KMS-11 (cell line): ENCODE data around the gene SLC12A2.

Source experiments
- H2AFZ ChIP-seq: fragments of 200-600 bp; sonication (generic); 2 replicates; pipeline ENCODE4 v1.6.1; 2016; ENCODE audit warnings: antibody characterized with exemption, mixed run types, low read depth
- H3K27ac ChIP-seq: fragments of 200-600 bp; sonication (generic); 2 replicates; pipeline ENCODE4 v1.6.1; 2016; ENCODE audit warnings: mild to moderate bottlenecking, mixed run types
- H3K27me3 ChIP-seq: fragments of 200-600 bp; sonication (generic); 2 replicates; pipeline ENCODE4 v1.6.1; 2017; ENCODE audit warnings: mild to moderate bottlenecking, low read depth, mixed run types, moderate library complexity; ENCODE audit not compliant: insufficient read depth
- H3K36me3 ChIP-seq: fragments of 200-600 bp; sonication (generic); 2 replicates; pipeline ENCODE4 v1.6.1; 2017; ENCODE audit warnings: mild to moderate bottlenecking, mixed run types; ENCODE audit not compliant: insufficient read depth
- H3K4me1 ChIP-seq: fragments of 200-600 bp; sonication (generic); 2 replicates; pipeline ENCODE4 v1.6.1; 2016; ENCODE audit warnings: mild to moderate bottlenecking, low read depth, mixed run types; ENCODE audit not compliant: poor library complexity, severe bottlenecking
- H3K4me2 ChIP-seq: fragments of 200-600 bp; sonication (generic); 2 replicates; pipeline ENCODE4 v1.7.0; 2016; ENCODE audit warnings: mild to moderate bottlenecking, mixed run types
- H3K4me3 ChIP-seq: fragments of 200-600 bp; sonication (generic); IDR thresholded peaks from 2 replicates; pipeline ENCODE4 v1.6.1; 2017; ENCODE audit warnings: low read depth, low read length, mixed read lengths; ENCODE audit not compliant: insufficient read depth
- H3K79me2 ChIP-seq: fragments of 200-600 bp; sonication (generic); 2 replicates; pipeline ENCODE4 v1.6.1; 2016; ENCODE audit warnings: low read depth, mixed run types; ENCODE audit not compliant: insufficient read depth
- H3K9ac ChIP-seq: fragments of 200-600 bp; sonication (generic); 2 replicates; pipeline ENCODE4 v1.6.1; 2016; ENCODE audit warnings: mild to moderate bottlenecking, mixed run types
- H4K20me1 ChIP-seq: fragments of 200-600 bp; sonication (generic); 2 replicates; pipeline ENCODE4 v1.6.1; 2016; ENCODE audit warnings: mild to moderate bottlenecking, mixed run types; ENCODE audit not compliant: insufficient read depth
- CTCF ChIP-seq: fragments of 200-600 bp; sonication (generic); conservative IDR thresholded peaks from 2 replicates; pipeline ENCODE4 v1.6.1; 2017; ENCODE audit warnings: low read depth, mild to moderate bottlenecking, antibody characterized with exemption, low read length, moderate library complexity, mixed read lengths

The SLC12A2 gene

GRCh38 chr5:128197896-128198522 is 114.4 kb downstream of the SLC12A2 start:
- no peaks in the 10 kb centered on the region for H3K79me2 ChIP-seq
- no peaks in the 10 kb centered on the region for H3K27me3 ChIP-seq
- H3K27ac ChIP-seq, result no peak overlapping the region
- H3K4me1 ChIP-seq, result no peaks in the 10 kb centered on the region
- H3K36me3 ChIP-seq, result no peaks in the 10 kb centered on the region
- H2AFZ ChIP-seq, result no peak overlapping the region
- no peaks in the 10 kb centered on the region for H4K20me1 ChIP-seq
- H3K9ac ChIP-seq, result no peak overlapping the region
- no peak for TF ChIP-seq CTCF
- H3K4me3 ChIP-seq, result no peak overlapping the region
- H3K4me2 ChIP-seq, result no peak overlapping the region

GRCh38 chr5:128199104-128199503 is 115.5 kb downstream of the SLC12A2 start:
- no peaks in the 10 kb centered on the region for H3K79me2 ChIP-seq
- no peak overlapping the region for H3K4me2 ChIP-seq
- H3K27ac ChIP-seq, result no peak overlapping the region
- no peaks in the 10 kb centered on the region for H4K20me1 ChIP-seq
- no peak overlapping the region for H3K4me3 ChIP-seq
- H2AFZ ChIP-seq, result no peak overlapping the region
- no peak overlapping the region for H3K9ac ChIP-seq
- H3K4me1 ChIP-seq, result no peaks in the 10 kb centered on the region
- H3K27me3 ChIP-seq, result no peaks in the 10 kb centered on the region
- no peak for TF ChIP-seq CTCF
- no peaks in the 10 kb centered on the region for H3K36me3 ChIP-seq

- H3K4me3 ChIP-seq, result no peak overlapping the region
- H3K4me2 ChIP-seq, result no peak overlapping the region
- no peak overlapping the region for H2AFZ ChIP-seq
- no peaks in the 10 kb centered on the region for H3K27me3 ChIP-seq
- H3K9ac ChIP-seq, result no peak overlapping the region
- no peaks in the 10 kb centered on the region for H4K20me1 ChIP-seq
- H3K36me3 ChIP-seq, result no peaks in the 10 kb centered on the region
- no peaks in the 10 kb centered on the region for H3K79me2 ChIP-seq
- no peak overlapping the region for H3K27ac ChIP-seq
- H3K4me1 ChIP-seq, result no peaks in the 10 kb centered on the region
- no peak for TF ChIP-seq CTCF
These were observed 116.0 kb downstream of the SLC12A2 start for GRCh38 chr5:128199611-128200010.

- Histone ChIP-seq H3K4me2 (peak overlapping the region; percentile 40), H3K36me3 (no peaks in the 10 kb centered on the region), H3K27me3 (no peaks in the 10 kb centered on the region), H3K4me3 (no peak overlapping the region), H2AFZ (no peak overlapping the region), H3K27ac (no peak overlapping the region), H3K79me2 (no peaks in the 10 kb centered on the region), H3K4me1 (no peaks in the 10 kb centered on the region), H4K20me1 (no peaks in the 10 kb centered on the region), H3K9ac (no peak overlapping the region)
- TF ChIP-seq CTCF, result peak; percentile 82
These were observed 117.7 kb downstream of the SLC12A2 start for GRCh38 chr5:128201065-128201926.
